Spleen (tissue), 11 donors: ENCODE measurements around the gene SALL4. TPM values are rescaled to one million over a fixed set of nuclear protein-coding genes. Genes with fewer than 3 reads are reported as not detected.

Experiments
- DNase-seq: peaks from one replicate; pipeline ENCODE4 v3.0.0-alpha.2; 2020
- H3K27ac ChIP-seq, 8 donors: fragments of 200-600 bp; sonication (generic) in 7 of 8; 1 replicate in 4 of 8; 2 replicates in 4 of 8; pipeline versions ENCODE4 v1.5.0 to v1.8.0; 2016 to 2021; ENCODE audit warnings: inconsistent platforms in 4 of 8, mild to moderate bottlenecking in 4 of 8, moderate library complexity in 1 of 8
- H3K27me3 ChIP-seq, 7 donors: fragments of 200-600 bp; sonication (generic) in 6 of 7; replicated peaks in 1 of 7; 1 replicate in 4 of 7; 2 replicates in 3 of 7; pipeline versions ENCODE4 v1.5.0 to v1.8.0; 2016 to 2021; ENCODE audit warnings: inconsistent platforms in 3 of 7, mild to moderate bottlenecking in 1 of 7
- H3K36me3 ChIP-seq, 6 donors: fragments of 200-600 bp; sonication (generic) in 5 of 6; 1 replicate in 4 of 6; 2 replicates in 2 of 6; pipeline versions ENCODE4 v1.5.0 to v1.8.0; 2016 to 2021; ENCODE audit warnings: inconsistent platforms in 2 of 6
- H3K4me1 ChIP-seq, 6 donors: fragments of 200-600 bp; sonication (generic) in 5 of 6; 1 replicate in 3 of 6; 2 replicates in 3 of 6; pipeline versions ENCODE4 v1.5.0 to v1.8.0; 2016 to 2021; ENCODE audit warnings: inconsistent platforms in 3 of 6
- H3K4me3 ChIP-seq, 8 donors: fragments of 200-600 bp; sonication (generic) in 7 of 8; 1 replicate in 4 of 8; 2 replicates in 4 of 8; pipeline versions ENCODE4 v1.5.0 to v1.8.0; 2016 to 2021; ENCODE audit warnings: inconsistent platforms in 4 of 8, mild to moderate bottlenecking in 4 of 8, moderate library complexity in 2 of 8
- H3K9me3 ChIP-seq, 8 donors: fragments of 200-600 bp; sonication (generic) in 7 of 8; 1 replicate in 4 of 8; 2 replicates in 4 of 8; pipeline versions ENCODE4 v1.5.0 to v1.8.0; 2016 to 2021; ENCODE audit warnings: inconsistent platforms in 4 of 8
- POLR2A ChIP-seq, 3 donors: fragments of 450-650 bp; IDR thresholded peaks; one replicate each; pipeline ENCODE4 v1.5.1; 2017; ENCODE audit warnings: antibody characterized with exemption in 3 of 3, mild to moderate bottlenecking in 1 of 3
- POLR2AphosphoS5 ChIP-seq, 3 donors: sonication (generic); formaldehyde crosslinking; IDR thresholded peaks; one replicate each; pipeline ENCODE4 v1.5.1; 2017; ENCODE audit warnings: antibody characterized with exemption in 3 of 3
- WGBS, 5 donors: extraction: QIAGEN DNeasy Blood & Tissue Kit in 3 of 5; methylation state at CpG; one replicate each; pipeline versions ENCODE4 v1.1.5 to v1.1.7; 2013 to 2018; 5-methylcytosine and 5-hydroxymethylcytosine counted together
- intact Hi-C: fragments of 100-400 bp; cut with DNase I; formaldehyde crosslinking; loops from one replicate; pipeline ENCODE4 v1.15.0; 2023; ENCODE audit warnings: low total_unique reads
- polyA plus RNA-seq, 3 donors: library from polyadenylated mRNA; stranded (reverse); fragments of 200-250 nt; gene quantifications; one replicate each; pipeline ENCODE4 v1.2.1, GENCODE V29; 2013
- total RNA-seq, 7 donors: library from RNA; depleted of rRNA in 3 of 7; stranded (reverse); fragments of >200 nt in 3 of 7; fragmentation: NEBNext Ultra II Directional in 4 of 7; extraction: Animal tissue kit (Norgen Biotek cat#: 25700) in 4 of 7; gene quantifications; one replicate each; pipeline versions ENCODE4 v1.1.0 to v1.2.1, GENCODE V29; 2016 to 2021
- TF ChIP-seq, protein P1 (sequence below), 11 experiments: fragments of 200-600 bp in 7 of 11; fragments of 450-650 bp in 4 of 11; sonication (generic) in 4 of 11; IDR thresholded peaks in 8 of 11; conservative IDR thresholded peaks in 3 of 11; 1 replicate in 7 of 11; 2 replicates in 4 of 11; pipeline versions ENCODE4 v1.4.0 to v1.8.0; 2016 to 2021; ENCODE audit warnings: antibody characterized with exemption in 11 of 11, inconsistent platforms in 4 of 11, mild to moderate bottlenecking in 1 of 11
- donor health status: healthy with polysubstance abuse.
- donor health status: DM: no; HTN: no; CAD: no; lungs with moderate emphysema.
- donor health status: DM: no; HTN: no; CAD: no.
- donor health status: Bipolar disorder and iron deficiency.
- donor health status: healthy.
- donor health status: DM: no; HTN: no; CAD: no.
- donor health status: DM: yes; HTN: yes; CAD: no.

Gene SALL4
- total and polyA plus RNA-seq, 10 donors, result 0.06 to 2.3 (median 0.42) TPM

GRCh38 chr20:51750037-51750769, 52.1 kb downstream of the SALL4 start:
- no peak for DNase-seq
- H3K27ac ChIP-seq, result no peak overlapping the region
- no peaks in the 10 kb centered on the region for H3K36me3 ChIP-seq
- WGBS, 5 donors, result 78 to 87% (median 83%) methylated on average over 19 of the region's 19 CpGs
- TF ChIP-seq POLR2AphosphoS5 (IDR thresholded peaks at IDR 0.05) (no peak), POLR2A (IDR thresholded peaks at IDR 0.05) (no peak)
- TF ChIP-seq, protein P1, sequence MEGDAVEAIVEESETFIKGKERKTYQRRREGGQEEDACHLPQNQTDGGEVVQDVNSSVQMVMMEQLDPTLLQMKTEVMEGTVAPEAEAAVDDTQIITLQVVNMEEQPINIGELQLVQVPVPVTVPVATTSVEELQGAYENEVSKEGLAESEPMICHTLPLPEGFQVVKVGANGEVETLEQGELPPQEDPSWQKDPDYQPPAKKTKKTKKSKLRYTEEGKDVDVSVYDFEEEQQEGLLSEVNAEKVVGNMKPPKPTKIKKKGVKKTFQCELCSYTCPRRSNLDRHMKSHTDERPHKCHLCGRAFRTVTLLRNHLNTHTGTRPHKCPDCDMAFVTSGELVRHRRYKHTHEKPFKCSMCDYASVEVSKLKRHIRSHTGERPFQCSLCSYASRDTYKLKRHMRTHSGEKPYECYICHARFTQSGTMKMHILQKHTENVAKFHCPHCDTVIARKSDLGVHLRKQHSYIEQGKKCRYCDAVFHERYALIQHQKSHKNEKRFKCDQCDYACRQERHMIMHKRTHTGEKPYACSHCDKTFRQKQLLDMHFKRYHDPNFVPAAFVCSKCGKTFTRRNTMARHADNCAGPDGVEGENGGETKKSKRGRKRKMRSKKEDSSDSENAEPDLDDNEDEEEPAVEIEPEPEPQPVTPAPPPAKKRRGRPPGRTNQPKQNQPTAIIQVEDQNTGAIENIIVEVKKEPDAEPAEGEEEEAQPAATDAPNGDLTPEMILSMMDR (IDR thresholded peaks at IDR 0.05 in 8 of 11, conservative IDR thresholded peaks at IDR 0.05 in 3 of 11), result no peak
- intact Hi-C loops, result no loop called here
- peaks cover 0 to 12% (median 0%) of the 10 kb centered on the region in 6 donors for H3K4me1 ChIP-seq
- H3K9me3 ChIP-seq, result peaks cover 0 to 3% (median 0%) of the 10 kb centered on the region in 8 donors
- no peaks in the 10 kb centered on the region for H3K27me3 ChIP-seq
- no peak overlapping the region for H3K4me3 ChIP-seq

DNA sequence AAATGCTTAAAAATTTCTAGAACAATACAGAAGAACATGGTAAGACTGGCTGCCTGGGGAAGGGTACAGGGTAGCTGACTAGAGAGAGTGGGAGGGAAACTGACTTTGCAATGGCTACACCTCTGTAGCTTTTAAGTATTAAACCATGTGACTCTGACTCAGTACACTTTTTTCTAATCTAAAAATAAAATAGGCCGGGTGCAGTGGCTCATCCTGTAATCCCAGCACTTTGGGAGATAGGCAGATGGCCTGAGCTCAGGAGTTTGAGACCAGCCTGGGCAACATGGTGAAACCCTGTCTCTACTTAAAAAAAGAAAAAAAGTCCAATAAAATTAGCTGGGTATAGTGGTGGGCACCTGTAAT, 52.7 kb downstream of the SALL4 start:
- WGBS, 5 donors, result 33 to 48% (median 39%) methylated on average over 1 of the region's 1 CpG
- H3K27ac ChIP-seq, result no peak overlapping the region
- intact Hi-C loops, result no loop called here

DNA sequence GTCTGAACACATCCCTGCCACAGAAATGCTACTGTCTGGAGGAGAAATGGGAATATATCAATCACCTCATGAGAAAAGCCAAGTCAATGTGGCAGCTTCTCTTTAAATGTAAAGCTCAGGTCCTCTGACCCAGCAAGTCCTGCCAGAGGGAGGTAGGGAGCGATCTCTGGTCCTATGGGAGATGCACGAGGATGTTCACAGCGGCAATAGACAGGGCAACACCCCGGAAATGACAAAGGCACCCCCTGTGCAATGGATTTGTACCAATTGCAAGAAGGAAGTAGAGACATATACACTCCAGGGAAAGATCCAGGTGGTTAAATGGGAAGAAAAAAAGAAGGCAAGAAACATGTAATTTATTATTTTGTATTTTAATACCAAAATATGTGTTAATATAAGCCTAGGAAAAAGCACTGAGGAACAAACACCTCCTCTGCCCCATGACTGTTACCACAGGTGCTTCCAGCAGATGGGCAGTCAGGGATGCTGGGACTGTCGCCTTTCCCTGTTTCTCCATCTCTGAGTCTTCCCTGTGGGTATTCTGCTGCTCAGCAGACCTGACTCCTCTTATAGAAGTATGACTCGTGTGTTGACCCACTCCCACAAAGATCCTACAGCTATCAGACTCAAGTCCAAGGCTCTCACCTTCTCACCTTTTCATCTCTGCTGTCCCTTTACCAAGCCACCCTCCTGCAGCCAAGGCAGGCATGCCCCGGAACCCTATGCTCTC, 55.0 kb downstream of the SALL4 start:
- intact Hi-C loops, result no loop called here
- H3K9me3 ChIP-seq, result peaks cover 0 to 3% (median 0%) of the 10 kb centered on the region in 8 donors
- 79 to 88% (median 81%) methylated on average over 7 of the region's 7 CpGs for WGBS, 5 donors
- no peaks in the 10 kb centered on the region for H3K36me3 ChIP-seq
- H3K4me1 ChIP-seq, result peaks cover 0 to 10% (median 0%) of the 10 kb centered on the region in 6 donors
- no peak for DNase-seq
- H3K27ac ChIP-seq, result no peak overlapping the region
- TF ChIP-seq POLR2A (IDR thresholded peaks at IDR 0.05) (no peak), POLR2AphosphoS5 (IDR thresholded peaks at IDR 0.05) (no peak)
- TF ChIP-seq, protein P1 (IDR thresholded peaks at IDR 0.05 in 8 of 11, conservative IDR thresholded peaks at IDR 0.05 in 3 of 11), result no peak
- H3K27me3 ChIP-seq, result no peaks in the 10 kb centered on the region
- H3K4me3 ChIP-seq, result no peak overlapping the region

More for the DNA sequence above, 52.7 kb downstream of the SALL4 start:
- Histone ChIP-seq H3K36me3 (no peaks in the 10 kb centered on the region), H3K9me3 (peaks cover 0 to 3% (median 0%) of the 10 kb centered on the region in 8 donors), H3K4me1 (peaks cover 0 to 12% (median 0%) of the 10 kb centered on the region in 6 donors), H3K27me3 (no peaks in the 10 kb centered on the region), H3K4me3 (no peak overlapping the region)
- TF ChIP-seq POLR2A (IDR thresholded peaks at IDR 0.05), result no peak
- TF ChIP-seq POLR2AphosphoS5 (IDR thresholded peaks at IDR 0.05), result no peak
- TF ChIP-seq, protein P1 (IDR thresholded peaks at IDR 0.05 in 8 of 11, conservative IDR thresholded peaks at IDR 0.05 in 3 of 11), result no peak
- DNase-seq, result no peak

- no peak for DNase-seq
- H3K4me1 ChIP-seq, result peaks cover 0 to 4% (median 0%) of the 10 kb centered on the region in 6 donors
- TF ChIP-seq POLR2A (IDR thresholded peaks at IDR 0.05), result no peak
- TF ChIP-seq, protein P1 (IDR thresholded peaks at IDR 0.05 in 8 of 11, conservative IDR thresholded peaks at IDR 0.05 in 3 of 11), result no peak
- TF ChIP-seq POLR2AphosphoS5 (IDR thresholded peaks at IDR 0.05), result no peak
- no peak overlapping the region for H3K4me3 ChIP-seq
- no peaks in the 10 kb centered on the region for H3K36me3 ChIP-seq
- no peak overlapping the region for H3K27ac ChIP-seq
- intact Hi-C loops, result no loop called here
- peaks cover 0 to 3% (median 0%) of the 10 kb centered on the region in 8 donors for H3K9me3 ChIP-seq
- H3K27me3 ChIP-seq, result no peaks in the 10 kb centered on the region
- WGBS, 5 donors, result 85 to 94% (median 88%) methylated on average over 3 of the region's 3 CpGs
Measured at GRCh38 chr20:51745804-51746203, 56.5 kb downstream of the SALL4 start.
